Measurements from ENCODE around the gene RBM47. TPM values are rescaled to one million over a fixed set of nuclear protein-coding genes. Genes with fewer than 3 reads are reported as not detected.
"Not testable (repeated sequence)": the region's sequence is repeated elsewhere in the genome, so short reads cannot be mapped to it uniquely, and the experiment has no call there.

RBM47 gene
- polyA plus RNA-seq, 1 donor from 2014 or later, result 1.7 TPM

DNA sequence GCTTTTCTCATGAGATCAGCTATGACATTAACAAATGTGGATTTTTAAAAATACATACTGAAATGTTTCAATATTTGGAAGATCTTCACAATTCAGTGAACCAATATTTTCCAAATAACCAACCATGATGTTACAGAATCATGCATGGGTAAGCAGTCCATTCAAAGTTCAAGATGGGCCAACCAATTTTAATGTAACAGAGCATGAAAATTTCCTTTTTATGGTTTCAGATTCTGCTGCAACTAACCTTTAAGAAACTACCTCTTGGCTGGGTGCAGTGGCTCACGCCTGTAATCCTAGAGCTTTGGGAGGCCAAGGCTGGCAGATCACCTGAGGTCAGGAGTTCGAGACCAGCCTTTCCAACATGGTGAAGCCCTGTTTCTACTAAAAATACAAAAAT, 107.7 kb downstream of the RBM47 start:
- Histone ChIP-seq H3K27me3 (ENCODE audit: insufficient read depth, low read depth, low read length) (no peaks in the 10 kb centered on the region), H3K27ac (ENCODE audit: low read length) (no peak overlapping the region), H3K4me2 (ENCODE audit: low read length) (no peak overlapping the region), H2AFZ (ENCODE audit: low read depth, low read length) (no peak overlapping the region), H3K9me2 (ENCODE audit: insufficient read depth, low read length) (no peaks in the 10 kb centered on the region), H3K9ac (ENCODE audit: low read length) (no peak overlapping the region), H3F3A (ENCODE audit: insufficient read depth, low read length, poor library complexity, severe bottlenecking) (no peaks in the 10 kb centered on the region), H3K4me3 (ENCODE audit: low read length) (no peak overlapping the region), H3K9me3 (ENCODE audit: low read length) (no peaks in the 10 kb centered on the region), H3K79me2 (replicated peaks; ENCODE audit: insufficient read depth, low read length) (no peaks in the 10 kb centered on the region), H4K20me1 (ENCODE audit: insufficient read depth) (no peaks in the 10 kb centered on the region), H3K36me3 (ENCODE audit: insufficient read depth, low read length) (no peaks in the 10 kb centered on the region)
- TF ChIP-seq SMC3 (conservative IDR thresholded peaks at IDR 0.05; ENCODE audit: poor library complexity) (no peak), EZH2 (IDR thresholded peaks at IDR 0.05; ENCODE audit: borderline replicate concordance, insufficient read depth, low read length, poor library complexity, severe bottlenecking) (no peak), EP300 (conservative IDR thresholded peaks at IDR 0.05; ENCODE audit: poor library complexity, severe bottlenecking) (no peak), TAF1 (IDR thresholded peaks at IDR 0.05; ENCODE audit: low read depth) (no peak), MXI1 (conservative IDR thresholded peaks at IDR 0.05; ENCODE audit: poor library complexity, severe bottlenecking) (no peak), RAD21 (conservative IDR thresholded peaks at IDR 0.05) (no peak), POLR2AphosphoS5 (IDR thresholded peaks at IDR 0.05) (no peak)
- TF ChIP-seq, protein P1, sequence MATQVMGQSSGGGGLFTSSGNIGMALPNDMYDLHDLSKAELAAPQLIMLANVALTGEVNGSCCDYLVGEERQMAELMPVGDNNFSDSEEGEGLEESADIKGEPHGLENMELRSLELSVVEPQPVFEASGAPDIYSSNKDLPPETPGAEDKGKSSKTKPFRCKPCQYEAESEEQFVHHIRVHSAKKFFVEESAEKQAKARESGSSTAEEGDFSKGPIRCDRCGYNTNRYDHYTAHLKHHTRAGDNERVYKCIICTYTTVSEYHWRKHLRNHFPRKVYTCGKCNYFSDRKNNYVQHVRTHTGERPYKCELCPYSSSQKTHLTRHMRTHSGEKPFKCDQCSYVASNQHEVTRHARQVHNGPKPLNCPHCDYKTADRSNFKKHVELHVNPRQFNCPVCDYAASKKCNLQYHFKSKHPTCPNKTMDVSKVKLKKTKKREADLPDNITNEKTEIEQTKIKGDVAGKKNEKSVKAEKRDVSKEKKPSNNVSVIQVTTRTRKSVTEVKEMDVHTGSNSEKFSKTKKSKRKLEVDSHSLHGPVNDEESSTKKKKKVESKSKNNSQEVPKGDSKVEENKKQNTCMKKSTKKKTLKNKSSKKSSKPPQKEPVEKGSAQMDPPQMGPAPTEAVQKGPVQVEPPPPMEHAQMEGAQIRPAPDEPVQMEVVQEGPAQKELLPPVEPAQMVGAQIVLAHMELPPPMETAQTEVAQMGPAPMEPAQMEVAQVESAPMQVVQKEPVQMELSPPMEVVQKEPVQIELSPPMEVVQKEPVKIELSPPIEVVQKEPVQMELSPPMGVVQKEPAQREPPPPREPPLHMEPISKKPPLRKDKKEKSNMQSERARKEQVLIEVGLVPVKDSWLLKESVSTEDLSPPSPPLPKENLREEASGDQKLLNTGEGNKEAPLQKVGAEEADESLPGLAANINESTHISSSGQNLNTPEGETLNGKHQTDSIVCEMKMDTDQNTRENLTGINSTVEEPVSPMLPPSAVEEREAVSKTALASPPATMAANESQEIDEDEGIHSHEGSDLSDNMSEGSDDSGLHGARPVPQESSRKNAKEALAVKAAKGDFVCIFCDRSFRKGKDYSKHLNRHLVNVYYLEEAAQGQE (IDR thresholded peaks at IDR 0.05; ENCODE audit: borderline replicate concordance), result no peak
- TF ChIP-seq, protein P2, sequence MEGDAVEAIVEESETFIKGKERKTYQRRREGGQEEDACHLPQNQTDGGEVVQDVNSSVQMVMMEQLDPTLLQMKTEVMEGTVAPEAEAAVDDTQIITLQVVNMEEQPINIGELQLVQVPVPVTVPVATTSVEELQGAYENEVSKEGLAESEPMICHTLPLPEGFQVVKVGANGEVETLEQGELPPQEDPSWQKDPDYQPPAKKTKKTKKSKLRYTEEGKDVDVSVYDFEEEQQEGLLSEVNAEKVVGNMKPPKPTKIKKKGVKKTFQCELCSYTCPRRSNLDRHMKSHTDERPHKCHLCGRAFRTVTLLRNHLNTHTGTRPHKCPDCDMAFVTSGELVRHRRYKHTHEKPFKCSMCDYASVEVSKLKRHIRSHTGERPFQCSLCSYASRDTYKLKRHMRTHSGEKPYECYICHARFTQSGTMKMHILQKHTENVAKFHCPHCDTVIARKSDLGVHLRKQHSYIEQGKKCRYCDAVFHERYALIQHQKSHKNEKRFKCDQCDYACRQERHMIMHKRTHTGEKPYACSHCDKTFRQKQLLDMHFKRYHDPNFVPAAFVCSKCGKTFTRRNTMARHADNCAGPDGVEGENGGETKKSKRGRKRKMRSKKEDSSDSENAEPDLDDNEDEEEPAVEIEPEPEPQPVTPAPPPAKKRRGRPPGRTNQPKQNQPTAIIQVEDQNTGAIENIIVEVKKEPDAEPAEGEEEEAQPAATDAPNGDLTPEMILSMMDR (IDR thresholded peaks at IDR 0.05; ENCODE audit: poor library complexity, severe bottlenecking), result no peak

DNA sequence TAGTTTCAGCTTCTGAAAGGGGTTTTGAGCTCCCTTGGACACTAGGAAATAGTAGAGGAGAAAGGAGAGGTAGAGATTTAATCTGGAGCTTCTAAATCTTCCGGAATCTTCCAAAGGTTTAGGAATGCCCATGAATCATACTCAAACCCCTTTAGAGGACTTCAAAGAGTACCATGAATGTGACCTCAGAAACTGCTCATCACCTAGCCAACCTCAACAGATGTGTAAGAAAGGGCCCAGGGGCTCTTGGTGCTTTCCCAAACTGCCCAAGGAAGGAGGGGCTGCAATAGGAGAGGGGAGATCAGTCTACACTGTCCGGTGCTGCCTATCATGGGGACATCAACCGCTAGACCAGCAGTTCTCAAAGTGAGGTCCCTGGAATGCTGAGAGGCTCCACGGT, 109.1 kb downstream of the RBM47 start:
- Histone ChIP-seq H3K9me2 (ENCODE audit: insufficient read depth, low read length) (no peaks in the 10 kb centered on the region), H2AFZ (ENCODE audit: low read depth, low read length) (no peak overlapping the region), H3K27me3 (ENCODE audit: insufficient read depth, low read depth, low read length) (no peaks in the 10 kb centered on the region), H3K4me2 (ENCODE audit: low read length) (no peak overlapping the region), H3K36me3 (ENCODE audit: insufficient read depth, low read length) (no peaks in the 10 kb centered on the region), H3K27ac (ENCODE audit: low read length) (no peak overlapping the region), H3K79me2 (replicated peaks; ENCODE audit: insufficient read depth, low read length) (no peaks in the 10 kb centered on the region), H3K9ac (ENCODE audit: low read length) (no peak overlapping the region), H3K9me3 (ENCODE audit: low read length) (no peaks in the 10 kb centered on the region), H3K4me3 (ENCODE audit: low read length) (no peak overlapping the region), H4K20me1 (ENCODE audit: insufficient read depth) (no peaks in the 10 kb centered on the region), H3F3A (ENCODE audit: insufficient read depth, low read length, poor library complexity, severe bottlenecking) (no peaks in the 10 kb centered on the region)
- no peak for TF ChIP-seq EZH2 (IDR thresholded peaks at IDR 0.05; ENCODE audit: borderline replicate concordance, insufficient read depth, low read length, poor library complexity, severe bottlenecking)
- TF ChIP-seq EP300 (conservative IDR thresholded peaks at IDR 0.05; ENCODE audit: poor library complexity, severe bottlenecking), result no peak
- no peak for TF ChIP-seq MXI1 (conservative IDR thresholded peaks at IDR 0.05; ENCODE audit: poor library complexity, severe bottlenecking)
- TF ChIP-seq, protein P2 (IDR thresholded peaks at IDR 0.05; ENCODE audit: poor library complexity, severe bottlenecking), result no peak
- TF ChIP-seq TAF1 (IDR thresholded peaks at IDR 0.05; ENCODE audit: low read depth), result no peak
- TF ChIP-seq, protein P1 (IDR thresholded peaks at IDR 0.05; ENCODE audit: borderline replicate concordance), result no peak
- no peak for TF ChIP-seq RAD21 (conservative IDR thresholded peaks at IDR 0.05)
- no peak for TF ChIP-seq SMC3 (conservative IDR thresholded peaks at IDR 0.05; ENCODE audit: poor library complexity)
- no peak for TF ChIP-seq POLR2AphosphoS5 (IDR thresholded peaks at IDR 0.05)

DNA sequence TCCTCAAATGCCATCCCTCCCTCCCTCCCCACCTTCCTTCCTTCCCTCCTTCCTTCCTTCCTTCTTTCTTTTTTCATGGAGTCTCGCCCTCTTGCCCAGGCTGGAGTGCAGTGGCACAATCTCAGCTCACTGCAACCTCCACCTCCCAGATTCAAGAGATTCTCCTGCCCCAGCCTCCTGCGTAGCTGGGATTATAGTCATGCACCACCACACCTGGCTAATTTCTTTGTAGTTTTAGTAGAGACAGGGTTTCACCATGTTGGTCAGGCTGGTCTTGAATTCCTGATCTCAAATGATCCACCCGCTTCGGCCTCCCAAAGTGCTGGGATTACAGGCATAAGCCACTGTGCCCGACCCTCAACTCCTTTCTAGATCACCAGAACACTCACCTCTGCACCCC, 112.6 kb downstream of the RBM47 start:
- not testable (repeated sequence) for H3K9me2 ChIP-seq (ENCODE audit: insufficient read depth, low read length); H2AFZ ChIP-seq (ENCODE audit: low read depth, low read length); H3K9ac ChIP-seq (ENCODE audit: low read length); H4K20me1 ChIP-seq (ENCODE audit: insufficient read depth); H3K9me3 ChIP-seq (ENCODE audit: low read length); H3K36me3 ChIP-seq (ENCODE audit: insufficient read depth, low read length); H3F3A ChIP-seq (ENCODE audit: insufficient read depth, low read length, poor library complexity, severe bottlenecking); H3K27me3 ChIP-seq (ENCODE audit: insufficient read depth, low read depth, low read length); H3K4me2 ChIP-seq (ENCODE audit: low read length); H3K4me3 ChIP-seq (ENCODE audit: low read length); H3K79me2 ChIP-seq (replicated peaks; ENCODE audit: insufficient read depth, low read length); H3K27ac ChIP-seq (ENCODE audit: low read length)

All from neural cell (in vitro differentiated cells).